GM12878 (cell line): Measurements from ENCODE around the gene MGAT2. TPM values are rescaled to one million over a fixed set of nuclear protein-coding genes. Genes with fewer than 3 reads are reported as not detected.
A peak's percentile ranks its signal among the peaks of the same experiment; 100 is the strongest.

Experiments used
- ATAC-seq: fragments of 200-7000 bp; cut with Tn5 transposase; 3 replicates; pipeline ENCODE4 v1.9.1; 2020; ENCODE audit warnings: mild to moderate bottlenecking, moderate library complexity
- BruUV-seq: library from RNA; stranded (reverse); fragments of 400-500 nt; replicated peaks from 2 replicates; lab custom pipeline; 2021; lab: Mats Ljungman, UMichigan
- CTCF ChIA-PET: fragments of 300-600 bp; sonication (Branson Sonifier 250); formaldehyde crosslinking; extraction: SDS; loops from one replicate; lab custom pipeline; 2021; ENCODE audit warnings: inconsistent platforms; lab: Yijun Ruan, JAX
- POLR2A ChIA-PET: fragments of 350-600 bp; formaldehyde crosslinking; extraction: SDS; loops from one replicate; lab custom pipeline; 2021; ENCODE audit warnings: inconsistent platforms; lab: Charles Lee
- RAD21 ChIA-PET: fragments of 300-600 bp; sonication (Branson Sonifier 250); formaldehyde crosslinking; loops from one replicate; lab custom pipeline; 2023; ENCODE audit warnings: antibody characterized with exemption; ENCODE audit not compliant: unreplicated experiment; lab: Charles Lee
- SMC1A ChIA-PET: fragments of 300-600 bp; sonication (Branson Sonifier 250); formaldehyde crosslinking; loops from one replicate; lab custom pipeline; 2023; ENCODE audit not compliant: unreplicated experiment, uncharacterized antibody; lab: Charles Lee
- DNase-seq: peaks from one replicate; pipeline ENCODE4 v3.0.0-alpha.2; 2011; ENCODE audit warnings: low read depth, low spot score
- FAIRE-seq: peaks from 3 replicates; lab custom pipeline; 2011; peaks lifted over from hg19 to GRCh38; lab: Jason Lieb, UNC
- H2AFZ ChIP-seq: 2 replicates; pipeline ENCODE4 v1.6.0; 2011; ENCODE audit warnings: low read depth, low read length, control low read depth; ENCODE audit not compliant: control insufficient read depth
- H3K27ac ChIP-seq: 2 replicates; pipeline ENCODE4 v1.5.1; 2011; ENCODE audit warnings: control low read depth; ENCODE audit not compliant: control insufficient read depth, insufficient read depth
- H3K27me3 ChIP-seq, 2 experiments: replicated peaks in 1 of 2; 2 replicates each; pipeline versions ENCODE4 v1.6.0 to v1.6.1; 2011; ENCODE audit warnings: low read length in 1 of 2; ENCODE audit not compliant: control insufficient read depth in 2 of 2, insufficient read depth in 2 of 2
- H3K36me3 ChIP-seq, 2 experiments: 2 replicates each; pipeline ENCODE4 v1.5.1; 2011; ENCODE audit warnings: low read length in 1 of 2; ENCODE audit not compliant: control insufficient read depth in 2 of 2, insufficient read depth in 2 of 2
- H3K4me1 ChIP-seq: 2 replicates; pipeline ENCODE4 v1.6.1; 2011; ENCODE audit warnings: mild to moderate bottlenecking, low read length, moderate library complexity, mixed read lengths; ENCODE audit not compliant: control insufficient read depth, insufficient read depth
- H3K4me2 ChIP-seq: 2 replicates; pipeline ENCODE4 v1.6.0; 2011; ENCODE audit warnings: control low read depth; ENCODE audit not compliant: control insufficient read depth, insufficient read depth
- H3K4me3 ChIP-seq: fragments of 200-600 bp; sonication (generic); 2 replicates; pipeline ENCODE4 v1.5.1; 2016
- H3K79me2 ChIP-seq: 2 replicates; pipeline ENCODE4 v1.6.0; 2011; ENCODE audit warnings: low read length; ENCODE audit not compliant: control insufficient read depth, insufficient read depth
- H3K9ac ChIP-seq: 2 replicates; pipeline ENCODE4 v1.8.0; 2011; ENCODE audit warnings: low read length, control low read depth, mixed read lengths; ENCODE audit not compliant: control insufficient read depth, insufficient read depth
- H3K9me3 ChIP-seq: replicated peaks from 3 replicates; pipeline ENCODE4 v1.5.1; 2011; ENCODE audit warnings: mild to moderate bottlenecking, low read length; ENCODE audit not compliant: control insufficient read depth, insufficient read depth
- H4K20me1 ChIP-seq: 2 replicates; pipeline ENCODE4 v1.6.0; 2011; ENCODE audit not compliant: control insufficient read depth, insufficient read depth
- BCL11A ChIP-seq: IDR thresholded peaks from 2 replicates; pipeline ENCODE4 v1.6.1; 2011; ENCODE audit warnings: low read depth, low read length
- CUX1 ChIP-seq: IDR thresholded peaks from 2 replicates; pipeline ENCODE4 v1.6.1; 2012; ENCODE audit warnings: improper control_type of control experiment, low read depth, low read length; ENCODE audit not compliant: insufficient replicate concordance
- GABPA ChIP-seq: IDR thresholded peaks from 2 replicates; pipeline ENCODE4 v1.6.1; 2014; ENCODE audit warnings: antibody characterized with exemption, low read depth, mild to moderate bottlenecking, inconsistent platforms
- HDAC2 ChIP-seq: fragments of 200-600 bp; sonication (generic); IDR thresholded peaks from 2 replicates; pipeline ENCODE4 v1.6.1; 2017
- KLF5 ChIP-seq: fragments of 450-650 bp; IDR thresholded peaks from 2 replicates; pipeline ENCODE4 v1.6.1; 2014; ENCODE audit warnings: mild to moderate bottlenecking; ENCODE audit not compliant: partially characterized antibody
- NR2C2 ChIP-seq: IDR thresholded peaks from 2 replicates; pipeline ENCODE4 v1.6.1; 2011; ENCODE audit warnings: borderline replicate concordance, low read depth; ENCODE audit not compliant: control insufficient read depth, insufficient read length
- PBX3 ChIP-seq: IDR thresholded peaks from 2 replicates; pipeline ENCODE4 v1.6.1; 2011; ENCODE audit warnings: mild to moderate bottlenecking, low read depth, low read length, moderate library complexity; ENCODE audit not compliant: insufficient replicate concordance
- POLR2A ChIP-seq: IDR thresholded peaks from 2 replicates; pipeline ENCODE4 v1.6.1; 2011; ENCODE audit warnings: low read depth, mild to moderate bottlenecking, low read length
- SUZ12 ChIP-seq: fragments of 200-600 bp; sonication (generic); IDR thresholded peaks from one replicate; pipeline ENCODE4 v1.6.1; 2018; ENCODE audit warnings: antibody characterized with exemption, mild to moderate bottlenecking; ENCODE audit not compliant: unreplicated experiment
- TBL1XR1 ChIP-seq: IDR thresholded peaks from 2 replicates; pipeline ENCODE4 v1.6.1; 2012; ENCODE audit warnings: low read depth, low read length, improper control_type of control experiment
- YY1 ChIP-seq: IDR thresholded peaks from 2 replicates; pipeline ENCODE4 v1.6.1; 2011; ENCODE audit warnings: low read depth, mild to moderate bottlenecking, low read length
- ZBTB11 ChIP-seq: fragments of 450-650 bp; formaldehyde crosslinking; IDR thresholded peaks from 2 replicates; pipeline ENCODE4 v1.5.0; 2022; ENCODE audit warnings: mild to moderate bottlenecking, missing genetic modification characterization
- WGBS: methylation state at CpG from one replicate; pipeline ENCODE4 v1.1.6; 2016; ENCODE audit warnings: low lambda C conversion rate; ENCODE audit not compliant: insufficient replicate concordance, insufficient coverage; ENCODE audit errors: missing lambda C conversion rate; 5-methylcytosine and 5-hydroxymethylcytosine counted together
- in situ Hi-C: fragments of 300-500 bp; cut with MboI; formaldehyde crosslinking; loops from 9 replicates; pipeline ENCODE4 v1.14.3; 2018; ENCODE audit warnings: mixed read lengths
- intact Hi-C: fragments of 100-400 bp; cut with micrococcal nuclease; formaldehyde crosslinking; loops from one replicate; pipeline ENCODE4 v1.14.2; 2022; ENCODE audit not compliant: unreplicated experiment
- polyA plus RNA-seq, 11 experiments: library from polyadenylated mRNA; depleted of rRNA in 4 of 11; unstranded in 6 of 11; stranded (reverse) in 5 of 11; fragments of >200 nt; fragmentation: Nextera tagmentation in 4 of 11; fragmentation: Illumina TruSeq in 1 of 11; extraction: Ambion mirVana in 4 of 11; extraction: Trizol in 1 of 11; gene quantifications; 1 replicate in 1 of 11; 2 replicates in 10 of 11; pipeline versions ENCODE4 v1.2.1 to v1.2.3, GENCODE V29; 2011 to 2016; ENCODE audit warnings: inconsistent platforms in 2 of 11, missing spikeins in 2 of 11, low read depth in 1 of 11
- total RNA-seq, 4 experiments: library from RNA; depleted of rRNA in 3 of 4; stranded (reverse); fragments of >200 nt in 3 of 4; fragmentation: Illumina TruSeq in 1 of 4; extraction: Trizol in 1 of 4; gene quantifications; 2 replicates each; pipeline versions ENCODE4 v1.2.1 to v1.2.3, GENCODE V29; 2013 to 2021

MGAT2 gene
- total and polyA plus RNA-seq, 10 of the 15 experiments (the other 5 are each of a cell fraction or from before 2014, with no cell fraction given) = 0.03 to 51.8 (median 38.0) TPM; not detected in 1

GRCh38 chr14:49615776-49616175 is 4.8 kb upstream of the MGAT2 start (continued):
- TF ChIP-seq BCL11A = no peak
- TF ChIP-seq TBL1XR1 = no peak
- TF ChIP-seq PBX3 = no peak
- no peak for TF ChIP-seq ZBTB11 (CRISPR knock-in tag)
- TF ChIP-seq NR2C2 = no peak

GRCh38 chr14:49617852-49618519 is 2.6 kb upstream of the MGAT2 start:
- FAIRE-seq = no peak
- Histone ChIP-seq H3K36me3 (peaks cover 0 to 11% of the 10 kb centered on the region in 2 experiments), H3K4me1 (no peaks in the 10 kb centered on the region; the same call in 1 of the 2 replicates), H4K20me1 (no peaks in the 10 kb centered on the region), H3K4me2 (peak overlapping the region; percentile 65), H3K27ac (no peak overlapping the region), H3K9ac (no peak overlapping the region), H3K4me3 (0 out of 2 replicates have a peak overlapping the region, but pooled peaks have one; percentile 92), H3K9me3 (no peaks in the 10 kb centered on the region), H3K27me3 (no peaks in the 10 kb centered on the region), H2AFZ (no peak overlapping the region), H3K79me2 (peaks cover 62% of the 10 kb centered on the region)
- in situ Hi-C loops (no loop called here), intact Hi-C loops (no loop called here)
- BruUV-seq = no TSS peak
- RAD21 ChIA-PET = no interaction called here
- CTCF ChIA-PET = interaction anchor here (0.6 kb wide), 1 partner anchor 211 kb away, joined by 3 read pairs; no protein-coding TSS in a partner anchor
- ATAC-seq = no peak
- SMC1A ChIA-PET = interaction anchor here (0.6 to 1.2 kb wide), 2 partner anchors 12 to 236 kb away, joined by 3 read pairs; no protein-coding TSS in a partner anchor
- POLR2A ChIA-PET = no interaction called here
- WGBS = 55% methylated on average over 6 of the region's 6 CpGs
- no peak for DNase-seq
- TF ChIP-seq CUX1 (no peak), POLR2A (peak; percentile 62), SUZ12 (no peak), HDAC2 (no peak), GABPA (no peak), YY1 (no peak), KLF5 (no peak)
